HG03280 (cell line): ENCODE results near the gene OR56A1.

Experiments used
- ATAC-seq: cut with Tn5 transposase; IDR thresholded peaks from one replicate; pipeline ENCODE4 v1.9.1; 2021; ENCODE audit warnings: mild to moderate bottlenecking, moderate library complexity; ENCODE audit not compliant: unreplicated experiment

OR56A1 gene

GRCh38 chr11:5992150-5992549, 38.4 kb downstream of the OR56A1 start:
- no peak for ATAC-seq

- ATAC-seq, result no peak
Measured at GRCh38 chr11:5989203-5989602, 41.4 kb downstream of the OR56A1 start.

GRCh38 chr11:5986885-5987284, 43.7 kb downstream of the OR56A1 start, which contains the start of gene OR52L1:
OR52L1 (minus strand) TSS chr11:5986985; CDS start chr11:5986930, 55 bp downstream.
- no peak for ATAC-seq

GRCh38 chr11:5983443-5983842, 47.1 kb downstream of the OR56A1 start:
- no peak for ATAC-seq

- ATAC-seq, result no peak
Measured at GRCh38 chr11:5973530-5973929, 57.0 kb downstream of the OR56A1 start.
